ENCODE data around the gene SHC3. TPM values are rescaled to one million over a fixed set of nuclear protein-coding genes. Genes with fewer than 3 reads are reported as not detected.
A peak's percentile ranks its signal among the peaks of the same experiment; 100 is the strongest.

Gene SHC3
- total RNA-seq, 1 donor from 2014 or later, result 0.21 TPM

DNA sequence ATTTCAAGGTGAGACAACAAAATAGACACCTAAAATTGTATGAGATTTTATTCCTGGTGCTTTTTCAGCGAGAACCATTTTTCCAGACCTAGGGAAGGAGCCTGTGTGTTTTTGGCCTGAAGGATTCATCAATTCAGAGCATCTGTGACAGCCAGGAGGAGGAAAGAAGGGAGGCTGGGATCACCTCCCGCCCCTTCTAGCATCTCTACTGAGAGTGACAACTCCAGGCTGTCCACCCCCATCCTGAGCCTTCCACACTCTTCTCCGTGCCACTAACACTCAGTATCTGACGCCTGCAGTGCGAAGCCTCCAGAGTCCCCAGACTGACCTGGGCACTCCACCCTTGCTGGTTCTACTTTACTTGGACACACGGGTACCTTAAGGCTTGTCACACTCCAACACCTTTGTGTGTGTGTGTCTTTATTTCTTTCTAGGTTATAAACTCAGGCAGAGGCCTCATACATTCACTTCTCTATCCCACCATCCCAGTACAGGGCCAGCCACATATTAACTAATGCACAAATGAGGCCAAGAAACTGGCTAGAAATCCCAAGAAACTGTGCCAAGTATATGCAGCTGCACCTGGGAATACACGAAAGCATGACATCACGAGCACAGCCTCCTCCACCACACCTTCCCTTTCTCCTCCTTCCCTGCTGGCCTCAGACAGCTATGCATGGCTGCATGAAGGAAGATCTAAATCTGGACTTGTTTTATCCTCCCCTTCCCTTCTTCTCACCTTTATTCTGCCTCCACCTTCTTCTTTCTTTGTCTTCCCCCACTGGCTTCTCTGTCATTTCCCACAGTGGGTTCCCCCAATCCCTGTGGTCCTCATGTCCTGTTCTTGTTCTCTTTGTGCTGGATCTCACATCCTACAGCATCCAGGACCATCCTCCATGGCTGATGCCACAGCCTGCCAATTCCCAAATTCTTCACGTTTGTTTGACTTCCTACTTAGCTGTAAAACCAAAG, 171.3 kb downstream of the SHC3 start:
- no peak for DNase-seq (ENCODE audit: extremely low spot score, unreplicated experiment)
- no peaks in the 10 kb centered on the region for H3K9me3 Mint-ChIP-seq (ENCODE audit: unreplicated experiment)
- TF ChIP-seq, protein P1, sequence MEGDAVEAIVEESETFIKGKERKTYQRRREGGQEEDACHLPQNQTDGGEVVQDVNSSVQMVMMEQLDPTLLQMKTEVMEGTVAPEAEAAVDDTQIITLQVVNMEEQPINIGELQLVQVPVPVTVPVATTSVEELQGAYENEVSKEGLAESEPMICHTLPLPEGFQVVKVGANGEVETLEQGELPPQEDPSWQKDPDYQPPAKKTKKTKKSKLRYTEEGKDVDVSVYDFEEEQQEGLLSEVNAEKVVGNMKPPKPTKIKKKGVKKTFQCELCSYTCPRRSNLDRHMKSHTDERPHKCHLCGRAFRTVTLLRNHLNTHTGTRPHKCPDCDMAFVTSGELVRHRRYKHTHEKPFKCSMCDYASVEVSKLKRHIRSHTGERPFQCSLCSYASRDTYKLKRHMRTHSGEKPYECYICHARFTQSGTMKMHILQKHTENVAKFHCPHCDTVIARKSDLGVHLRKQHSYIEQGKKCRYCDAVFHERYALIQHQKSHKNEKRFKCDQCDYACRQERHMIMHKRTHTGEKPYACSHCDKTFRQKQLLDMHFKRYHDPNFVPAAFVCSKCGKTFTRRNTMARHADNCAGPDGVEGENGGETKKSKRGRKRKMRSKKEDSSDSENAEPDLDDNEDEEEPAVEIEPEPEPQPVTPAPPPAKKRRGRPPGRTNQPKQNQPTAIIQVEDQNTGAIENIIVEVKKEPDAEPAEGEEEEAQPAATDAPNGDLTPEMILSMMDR (IDR thresholded peaks at IDR 0.05), result no peak
- no peaks in the 10 kb centered on the region for H3K27me3 Mint-ChIP-seq (ENCODE audit: unreplicated experiment)
- H3K4me1 Mint-ChIP-seq (ENCODE audit: unreplicated experiment), result no peaks in the 10 kb centered on the region
- H3K36me3 Mint-ChIP-seq (ENCODE audit: unreplicated experiment), result no peaks in the 10 kb centered on the region
- H3K4me3 Mint-ChIP-seq (ENCODE audit: unreplicated experiment), result no peak overlapping the region
- H3K27ac Mint-ChIP-seq (ENCODE audit: unreplicated experiment), result no peak overlapping the region

GRCh38 chr9:89006267-89006666, 172.4 kb downstream of the SHC3 start:
- H3K9me3 Mint-ChIP-seq (ENCODE audit: unreplicated experiment), result no peaks in the 10 kb centered on the region
- no peaks in the 10 kb centered on the region for H3K36me3 Mint-ChIP-seq (ENCODE audit: unreplicated experiment)
- TF ChIP-seq, protein P1 (IDR thresholded peaks at IDR 0.05), result no peak

GRCh38 chr9:89005323-89005722, 173.3 kb downstream of the SHC3 start:
- Mint-ChIP-seq H3K27ac (ENCODE audit: unreplicated experiment) (no peak overlapping the region), H3K36me3 (ENCODE audit: unreplicated experiment) (no peaks in the 10 kb centered on the region), H3K4me1 (ENCODE audit: unreplicated experiment) (peaks cover 7% of the 10 kb centered on the region), H3K9me3 (ENCODE audit: unreplicated experiment) (no peaks in the 10 kb centered on the region), H3K4me3 (ENCODE audit: unreplicated experiment) (no peak overlapping the region), H3K27me3 (ENCODE audit: unreplicated experiment) (no peaks in the 10 kb centered on the region)
- TF ChIP-seq, protein P1 (IDR thresholded peaks at IDR 0.05), result no peak
- peak; percentile 71 for DNase-seq (ENCODE audit: extremely low spot score, unreplicated experiment)

More at GRCh38 chr9:89006267-89006666, 172.4 kb downstream of the SHC3 start:
- no peak for DNase-seq (ENCODE audit: extremely low spot score, unreplicated experiment)
- H3K27ac Mint-ChIP-seq (ENCODE audit: unreplicated experiment), result no peak overlapping the region
- no peaks in the 10 kb centered on the region for H3K27me3 Mint-ChIP-seq (ENCODE audit: unreplicated experiment)
- no peak overlapping the region for H3K4me3 Mint-ChIP-seq (ENCODE audit: unreplicated experiment)
- H3K4me1 Mint-ChIP-seq (ENCODE audit: unreplicated experiment), result peaks cover under 1% of the 10 kb centered on the region

DNA sequence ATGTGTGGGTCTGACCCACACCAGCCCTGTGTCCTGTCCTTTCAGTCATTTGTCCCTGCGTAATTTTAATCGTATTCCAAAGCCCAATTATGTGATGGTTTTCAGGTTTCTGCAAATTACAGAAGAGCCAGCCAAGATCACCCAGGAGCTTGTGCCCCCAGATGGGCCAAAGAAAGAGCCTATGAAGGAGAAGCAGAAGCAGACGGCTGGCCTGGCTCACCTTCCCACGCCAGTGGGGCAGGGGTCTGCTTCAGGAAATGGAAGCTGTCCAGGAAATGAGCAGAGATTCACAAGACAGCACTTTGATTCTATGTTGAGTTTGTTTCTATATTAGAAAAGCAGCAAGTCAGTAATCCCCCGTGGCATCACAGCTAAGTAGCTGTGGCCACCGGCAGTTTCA, 175.6 kb downstream of the SHC3 start:
- H3K36me3 Mint-ChIP-seq (ENCODE audit: unreplicated experiment), result no peaks in the 10 kb centered on the region
- H3K9me3 Mint-ChIP-seq (ENCODE audit: unreplicated experiment), result no peaks in the 10 kb centered on the region
- no peak overlapping the region for H3K27ac Mint-ChIP-seq (ENCODE audit: unreplicated experiment)

More for the DNA sequence above, 175.6 kb downstream of the SHC3 start:
- TF ChIP-seq, protein P1 (IDR thresholded peaks at IDR 0.05), result no peak
- Mint-ChIP-seq H3K4me3 (ENCODE audit: unreplicated experiment) (no peak overlapping the region), H3K4me1 (ENCODE audit: unreplicated experiment) (peaks cover 14% of the 10 kb centered on the region), H3K27me3 (ENCODE audit: unreplicated experiment) (no peaks in the 10 kb centered on the region)
- peak; percentile 72 for DNase-seq (ENCODE audit: extremely low spot score, unreplicated experiment)

Data from osteocyte (in vitro differentiated cells).